Ectodermal cell (in vitro differentiated cells): Measurements from ENCODE around the gene MED17.

Experiments used
- H3K27ac ChIP-seq: 2 replicates; pipeline ENCODE4 v1.7.0; 2013; ENCODE audit warnings: mild to moderate bottlenecking, low read depth, low read length; ENCODE audit not compliant: insufficient read depth, poor library complexity, severe bottlenecking
- H3K27me3 ChIP-seq: 2 replicates; pipeline ENCODE4 v1.7.0; 2013; ENCODE audit warnings: mild to moderate bottlenecking, low read length; ENCODE audit not compliant: insufficient read depth, control insufficient read depth, poor library complexity, severe bottlenecking
- H3K36me3 ChIP-seq: one replicate; pipeline ENCODE4 v1.7.0; 2013; ENCODE audit warnings: low read length; ENCODE audit not compliant: control insufficient read depth, insufficient read depth
- H3K4me1 ChIP-seq: one replicate; pipeline ENCODE4 v1.7.0; 2013; ENCODE audit warnings: low read length; ENCODE audit not compliant: control insufficient read depth, insufficient read depth
- H3K4me3 ChIP-seq: 2 replicates; pipeline ENCODE4 v1.7.0; 2013; ENCODE audit warnings: low read depth, low read length, control low read depth; ENCODE audit not compliant: insufficient read depth
- H3K9me3 ChIP-seq: 2 replicates; pipeline ENCODE4 v1.7.0; 2013; ENCODE audit warnings: mild to moderate bottlenecking, low read length, moderate library complexity; ENCODE audit not compliant: control insufficient read depth
- WGBS, 2 experiments: methylation state at CpG; one replicate each; pipeline ENCODE4 v1.1.7; 2013; ENCODE audit warnings: missing lambda C conversion rate in 2 of 2; 5-methylcytosine and 5-hydroxymethylcytosine counted together

MED17 gene

DNA sequence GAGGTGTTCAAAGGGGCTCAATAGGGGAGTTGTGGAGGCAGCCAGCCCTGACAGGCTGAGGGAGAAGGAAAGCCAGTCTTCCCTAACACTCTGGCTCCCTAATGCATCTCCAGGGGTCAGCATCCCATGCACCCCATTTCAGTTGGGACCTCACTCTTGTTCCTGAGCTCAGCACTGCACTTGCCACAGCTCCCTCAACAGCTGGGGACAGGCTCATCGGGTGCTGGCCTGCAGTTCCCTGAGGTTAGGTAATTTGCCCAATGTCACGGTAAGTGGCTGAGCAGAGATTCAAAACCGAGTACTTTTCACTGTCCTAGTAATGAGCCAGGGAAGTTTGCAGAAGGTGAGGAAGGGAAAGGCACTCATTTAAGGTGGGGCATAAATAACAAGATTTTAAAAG is 45.5 kb downstream of the MED17 start:
- no peaks in the 10 kb centered on the region for H3K4me1 ChIP-seq
- WGBS, 2 experiments = 86 to 89% methylated on average over 3 of the region's 3 CpGs
- H3K9me3 ChIP-seq = no peaks in the 10 kb centered on the region
- H3K4me3 ChIP-seq = no peak overlapping the region
- H3K36me3 ChIP-seq = no peaks in the 10 kb centered on the region
- no peaks in the 10 kb centered on the region for H3K27me3 ChIP-seq
- no peak overlapping the region for H3K27ac ChIP-seq

DNA sequence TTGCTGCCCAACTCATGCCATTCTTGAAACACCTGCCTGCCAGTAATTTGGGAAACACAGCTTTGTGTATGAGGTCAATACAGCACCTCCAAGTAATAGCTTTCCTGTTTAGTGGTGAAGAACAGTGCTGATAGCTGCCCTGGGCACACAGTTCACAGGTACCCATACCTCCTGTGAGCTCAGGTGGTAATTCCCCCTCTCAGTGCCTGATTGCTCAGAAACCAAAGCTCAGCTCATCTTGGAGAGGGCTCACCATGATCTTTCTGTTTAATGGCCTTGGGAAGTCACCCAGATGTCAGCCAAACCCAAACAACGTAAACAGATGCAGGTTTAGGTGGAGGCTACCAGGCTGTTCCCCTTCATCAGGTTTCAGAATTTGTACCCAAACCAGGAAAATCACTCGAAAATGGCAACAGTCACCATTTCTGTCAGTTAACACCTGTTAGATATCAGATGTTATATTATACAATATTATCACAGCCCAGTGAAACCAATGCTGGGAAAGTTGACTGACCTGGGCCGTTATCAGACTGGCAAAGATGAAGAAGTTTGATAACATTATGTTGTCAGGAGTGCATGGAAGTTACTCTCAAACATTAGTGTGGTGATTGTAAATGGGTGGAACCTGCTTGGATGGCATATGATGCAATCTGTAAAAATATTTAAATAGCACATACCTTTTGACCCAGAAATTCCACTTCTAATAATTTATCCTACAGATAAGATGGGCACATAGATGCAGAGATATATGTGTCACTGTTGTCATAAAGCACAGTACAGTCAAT is 47.5 kb downstream of the MED17 start:
- H3K27ac ChIP-seq = no peak overlapping the region
- no peaks in the 10 kb centered on the region for H3K9me3 ChIP-seq
- WGBS, 2 experiments = 86 to 87% methylated on average over 2 to 3 of the region's 3 CpGs
- no peak overlapping the region for H3K4me3 ChIP-seq
- H3K27me3 ChIP-seq = no peaks in the 10 kb centered on the region
- H3K36me3 ChIP-seq = no peaks in the 10 kb centered on the region
- H3K4me1 ChIP-seq = no peaks in the 10 kb centered on the region

DNA sequence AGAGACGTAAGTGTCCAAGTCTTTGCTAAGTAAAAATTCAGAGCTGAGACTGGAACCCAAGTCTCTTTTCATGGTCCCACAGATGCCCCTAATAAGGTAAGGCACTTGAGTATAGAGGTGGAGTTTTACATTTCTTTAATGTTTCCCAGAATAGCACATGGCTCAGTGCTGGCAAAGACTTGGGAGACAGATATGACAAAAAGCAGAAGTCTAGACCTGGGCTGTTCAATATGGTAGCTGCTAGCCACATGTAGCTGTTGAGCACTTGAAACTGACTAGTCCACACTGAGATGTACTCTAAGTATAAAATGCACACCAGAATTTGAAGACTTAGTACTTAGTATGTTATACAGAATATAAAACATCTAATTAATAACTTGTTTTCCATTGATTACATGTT is 48.7 kb downstream of the MED17 start:
- no peaks in the 10 kb centered on the region for H3K9me3 ChIP-seq
- no peaks in the 10 kb centered on the region for H3K27me3 ChIP-seq
- no peak overlapping the region for H3K4me3 ChIP-seq
- H3K4me1 ChIP-seq = no peaks in the 10 kb centered on the region
- no peaks in the 10 kb centered on the region for H3K36me3 ChIP-seq
- 90 to 96% methylated on average over 1 of the region's 1 CpG for WGBS, 2 experiments
- no peak overlapping the region for H3K27ac ChIP-seq

DNA sequence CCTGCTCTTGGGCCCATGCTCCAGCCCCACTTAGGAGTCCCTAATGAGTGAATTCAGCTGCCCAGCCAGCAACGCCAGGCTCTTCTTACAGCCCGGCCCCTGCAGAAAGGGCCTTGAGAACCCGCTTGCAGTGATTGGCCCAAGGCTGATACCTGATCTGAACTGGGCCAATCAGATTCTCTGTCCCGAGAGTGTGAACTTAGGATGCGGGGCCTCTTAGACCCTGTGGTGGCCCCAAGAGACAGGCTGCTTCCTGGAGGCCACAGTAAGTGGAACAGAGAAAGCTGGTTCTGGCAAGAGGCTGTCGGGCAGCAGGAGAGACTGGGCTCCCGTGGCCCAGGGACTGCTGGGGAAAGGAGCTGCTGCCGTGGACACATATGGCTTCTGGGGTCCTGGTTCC is 54.9 kb downstream of the MED17 start:
- Histone ChIP-seq H3K4me1 (no peaks in the 10 kb centered on the region), H3K27me3 (no peaks in the 10 kb centered on the region), H3K4me3 (no peak overlapping the region), H3K36me3 (no peaks in the 10 kb centered on the region), H3K9me3 (no peaks in the 10 kb centered on the region), H3K27ac (no peak overlapping the region)
- WGBS, 2 experiments = 88% methylated on average over 8 of the region's 8 CpGs

DNA sequence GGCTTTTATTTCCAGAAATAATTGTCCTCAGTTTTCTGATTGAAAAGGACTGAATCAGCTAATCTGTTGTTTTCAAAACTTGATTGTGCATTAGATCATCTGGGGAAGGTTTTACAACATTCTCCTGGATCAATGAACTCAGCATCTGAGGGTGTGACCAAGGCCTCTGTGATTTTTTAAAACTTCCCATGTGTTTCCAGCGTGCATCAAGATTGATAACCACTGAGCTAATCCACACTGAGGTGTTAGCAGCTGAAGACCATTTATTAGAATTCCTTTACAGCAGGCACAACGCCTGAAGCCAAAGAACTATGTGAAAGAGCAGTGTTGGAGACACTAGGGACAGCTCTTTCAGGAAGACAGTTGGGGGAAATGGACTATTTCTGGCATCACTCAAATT is 56.1 kb downstream of the MED17 start:
- no peaks in the 10 kb centered on the region for H3K4me1 ChIP-seq
- no peaks in the 10 kb centered on the region for H3K27me3 ChIP-seq
- H3K27ac ChIP-seq = no peak overlapping the region
- H3K4me3 ChIP-seq = no peak overlapping the region
- WGBS, 2 experiments = 88 to 96% methylated on average over 2 of the region's 2 CpGs
- no peaks in the 10 kb centered on the region for H3K36me3 ChIP-seq
- no peaks in the 10 kb centered on the region for H3K9me3 ChIP-seq

DNA sequence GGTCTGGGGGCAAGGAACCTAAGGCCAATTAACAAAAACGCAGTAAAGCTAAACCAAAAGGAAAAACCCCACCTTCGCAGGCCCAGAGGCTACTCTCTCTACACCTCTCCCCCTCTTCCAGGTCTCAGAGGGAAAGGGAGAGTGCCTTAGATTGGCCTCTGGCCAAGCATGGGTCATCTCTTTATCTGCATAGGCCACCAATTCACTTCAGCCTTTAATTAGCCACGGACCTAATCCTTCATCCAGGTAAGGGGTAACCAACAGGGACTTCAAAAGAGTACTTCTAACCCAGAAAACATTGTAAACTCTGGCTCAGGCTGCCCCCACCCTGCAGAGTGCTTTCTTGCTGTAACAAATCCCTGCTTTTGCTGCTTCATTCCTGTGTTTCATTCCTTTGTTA is 56.9 kb downstream of the MED17 start:
- H3K36me3 ChIP-seq = no peaks in the 10 kb centered on the region
- H3K9me3 ChIP-seq = no peaks in the 10 kb centered on the region
- H3K27ac ChIP-seq = no peak overlapping the region
- H3K27me3 ChIP-seq = no peaks in the 10 kb centered on the region
- 73% methylated on average over 3 of the region's 3 CpGs for whole genome bisulfite sequencing, 2 experiments
- no peak overlapping the region for H3K4me3 ChIP-seq
- H3K4me1 ChIP-seq = no peaks in the 10 kb centered on the region

DNA sequence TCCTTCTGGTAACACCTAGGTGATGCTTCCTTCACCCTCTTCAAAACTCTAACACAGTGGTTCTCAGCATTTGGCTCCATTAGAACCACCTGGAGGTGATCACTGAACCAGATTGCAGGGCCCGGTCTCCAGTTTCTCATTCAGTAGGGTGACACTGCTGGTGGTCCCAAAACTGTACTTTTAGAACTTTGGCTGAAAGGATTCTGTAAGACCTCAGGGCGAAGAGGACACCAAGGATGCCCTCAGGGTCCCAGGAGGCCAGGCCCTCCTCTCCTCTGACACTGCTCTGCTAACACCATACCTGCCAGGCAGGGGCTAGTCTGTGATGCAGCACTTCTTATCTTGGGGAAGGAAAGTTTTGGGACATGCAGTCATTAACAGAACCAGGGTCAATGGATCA is 57.4 kb downstream of the MED17 start:
- WGBS, 2 experiments = 92% methylated on average over 2 of the region's 2 CpGs
- Histone ChIP-seq H3K36me3 (no peaks in the 10 kb centered on the region), H3K4me1 (no peaks in the 10 kb centered on the region), H3K4me3 (no peak overlapping the region), H3K27ac (no peak overlapping the region), H3K27me3 (no peaks in the 10 kb centered on the region), H3K9me3 (no peaks in the 10 kb centered on the region)

DNA sequence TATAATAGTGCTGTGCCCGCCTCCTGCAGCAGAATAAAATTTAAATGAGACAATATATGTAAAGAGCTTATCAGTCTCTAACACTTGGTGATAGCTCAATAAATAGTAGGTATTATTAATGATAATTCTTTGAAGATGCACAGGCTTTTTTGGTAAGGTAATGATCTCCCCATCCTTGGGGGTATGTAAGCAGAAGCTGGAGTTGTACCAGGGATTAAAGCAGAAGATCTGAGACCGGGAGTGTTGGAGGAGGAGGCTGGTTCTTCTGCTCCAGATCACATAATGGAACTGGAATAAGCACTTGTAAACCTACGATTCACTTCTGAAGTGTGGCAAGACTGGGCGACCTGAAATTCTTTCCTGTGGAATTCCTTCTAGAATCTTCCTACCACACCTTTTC is 58.0 kb downstream of the MED17 start:
- 94% methylated on average over 3 to 4 of the region's 4 CpGs for WGBS, 2 experiments
- H3K4me1 ChIP-seq = no peaks in the 10 kb centered on the region

DNA sequence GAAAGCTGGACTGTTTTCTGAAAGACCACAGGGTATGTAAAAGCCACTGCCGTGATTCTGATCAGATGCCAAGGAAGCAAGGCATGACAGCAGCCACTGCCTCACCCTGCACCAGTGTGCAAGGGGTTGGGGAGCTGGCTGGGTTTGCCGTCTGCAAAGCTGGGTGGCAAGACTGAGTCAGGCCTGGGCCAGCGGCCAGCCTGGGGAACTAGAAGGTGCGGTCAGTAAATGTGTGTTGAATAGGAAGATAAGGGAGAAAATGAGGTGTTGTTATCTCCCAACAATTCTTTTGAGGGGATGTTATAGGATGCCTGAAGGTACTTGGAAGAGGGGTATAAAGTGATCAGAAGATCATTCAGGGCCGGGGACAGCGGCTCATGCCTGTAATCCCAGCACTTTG is 58.4 kb downstream of the MED17 start:
- Histone ChIP-seq H3K4me3 (no peak overlapping the region), H3K27me3 (no peaks in the 10 kb centered on the region), H3K9me3 (no peaks in the 10 kb centered on the region), H3K4me1 (no peaks in the 10 kb centered on the region), H3K27ac (no peak overlapping the region), H3K36me3 (no peaks in the 10 kb centered on the region)
- WGBS, 2 experiments = 77 to 79% methylated on average over 6 of the region's 6 CpGs

More for the DNA sequence above, 58.0 kb downstream of the MED17 start:
- no peaks in the 10 kb centered on the region for H3K36me3 ChIP-seq
- no peaks in the 10 kb centered on the region for H3K9me3 ChIP-seq
- H3K27me3 ChIP-seq = no peaks in the 10 kb centered on the region
- H3K4me3 ChIP-seq = no peak overlapping the region
- H3K27ac ChIP-seq = no peak overlapping the region

DNA sequence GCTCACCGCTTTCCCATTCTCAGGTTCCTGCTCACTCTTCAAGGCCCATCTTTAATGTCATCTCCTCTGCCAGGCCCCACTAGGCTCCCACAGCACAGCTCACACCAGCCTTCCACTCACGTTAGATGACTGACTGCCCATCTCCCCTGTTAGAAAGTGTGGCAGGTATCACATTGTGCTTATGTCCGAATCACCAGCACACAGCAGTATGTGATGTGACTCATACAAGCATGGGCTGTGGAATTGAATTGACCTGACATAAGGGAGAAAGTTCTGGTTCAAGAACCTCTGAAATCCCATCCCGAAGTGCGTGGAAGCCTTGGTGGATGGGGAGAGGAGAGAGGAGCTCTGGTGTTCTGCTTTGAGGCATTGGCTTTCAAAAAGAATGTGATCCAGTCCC is 59.8 kb downstream of the MED17 start:
- 94 to 97% methylated on average over 5 of the region's 5 CpGs for WGBS, 2 experiments
- no peaks in the 10 kb centered on the region for H3K27me3 ChIP-seq
- no peaks in the 10 kb centered on the region for H3K4me1 ChIP-seq
- H3K9me3 ChIP-seq = no peaks in the 10 kb centered on the region
- no peaks in the 10 kb centered on the region for H3K36me3 ChIP-seq
- H3K4me3 ChIP-seq = no peak overlapping the region
- no peak overlapping the region for H3K27ac ChIP-seq

DNA sequence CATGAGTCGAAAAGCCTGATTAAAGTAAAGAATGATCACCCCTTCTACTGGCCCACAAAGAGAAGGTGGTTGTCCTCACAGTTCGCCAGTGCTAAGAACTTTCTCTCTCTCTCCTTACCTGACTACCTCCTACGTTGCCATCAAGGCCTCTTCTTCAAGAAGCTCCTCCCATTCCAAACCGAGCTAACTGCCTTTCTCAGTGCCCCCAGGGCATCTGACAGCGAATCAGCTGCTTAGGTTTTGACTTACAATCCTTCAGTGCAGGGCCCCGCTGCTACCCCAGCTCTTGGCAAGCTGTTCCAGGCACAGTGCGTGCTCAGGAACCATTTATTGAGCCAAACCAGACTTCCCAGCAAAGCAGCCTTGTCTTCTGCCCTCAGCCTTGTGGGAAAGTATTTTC is 60.5 kb downstream of the MED17 start:
- Histone ChIP-seq H3K36me3 (no peaks in the 10 kb centered on the region), H3K27me3 (no peaks in the 10 kb centered on the region), H3K9me3 (no peaks in the 10 kb centered on the region), H3K4me3 (no peak overlapping the region), H3K27ac (no peak overlapping the region), H3K4me1 (no peaks in the 10 kb centered on the region)
- 60% methylated on average over 7 of the region's 7 CpGs for WGBS, 2 experiments
